ENCODE results near the gene VGLL4.

Gene VGLL4

DNA sequence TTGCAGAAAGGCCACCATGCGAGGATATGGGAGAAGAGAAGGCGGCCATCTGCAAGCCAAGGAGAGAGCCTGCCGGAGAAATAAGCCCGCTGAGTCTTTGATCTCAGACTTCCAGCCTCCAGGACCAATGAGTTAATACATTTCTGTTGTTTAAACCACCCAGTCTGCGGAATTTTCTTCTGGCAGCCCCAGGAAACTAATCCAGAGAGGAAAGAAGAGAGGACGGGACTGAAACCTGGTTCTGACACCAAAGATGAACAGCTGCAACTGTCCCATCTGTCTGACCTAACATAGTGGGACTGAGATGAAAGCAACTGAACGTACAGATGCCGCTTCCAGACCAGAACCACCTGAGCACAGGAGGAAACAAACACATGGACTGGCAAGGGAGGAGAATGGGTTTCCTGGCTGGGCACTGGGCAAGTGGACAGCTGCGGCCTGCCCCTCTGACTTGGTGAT lies 32.3 kb downstream of the VGLL4 start:
- H3K4me3 ChIP-seq (ENCODE audit: control insufficient read depth, low read depth, low read length), result no peak overlapping the region
- DNase-seq (ENCODE audit: low read depth), result no peak
- TF ChIP-seq, protein P1, sequence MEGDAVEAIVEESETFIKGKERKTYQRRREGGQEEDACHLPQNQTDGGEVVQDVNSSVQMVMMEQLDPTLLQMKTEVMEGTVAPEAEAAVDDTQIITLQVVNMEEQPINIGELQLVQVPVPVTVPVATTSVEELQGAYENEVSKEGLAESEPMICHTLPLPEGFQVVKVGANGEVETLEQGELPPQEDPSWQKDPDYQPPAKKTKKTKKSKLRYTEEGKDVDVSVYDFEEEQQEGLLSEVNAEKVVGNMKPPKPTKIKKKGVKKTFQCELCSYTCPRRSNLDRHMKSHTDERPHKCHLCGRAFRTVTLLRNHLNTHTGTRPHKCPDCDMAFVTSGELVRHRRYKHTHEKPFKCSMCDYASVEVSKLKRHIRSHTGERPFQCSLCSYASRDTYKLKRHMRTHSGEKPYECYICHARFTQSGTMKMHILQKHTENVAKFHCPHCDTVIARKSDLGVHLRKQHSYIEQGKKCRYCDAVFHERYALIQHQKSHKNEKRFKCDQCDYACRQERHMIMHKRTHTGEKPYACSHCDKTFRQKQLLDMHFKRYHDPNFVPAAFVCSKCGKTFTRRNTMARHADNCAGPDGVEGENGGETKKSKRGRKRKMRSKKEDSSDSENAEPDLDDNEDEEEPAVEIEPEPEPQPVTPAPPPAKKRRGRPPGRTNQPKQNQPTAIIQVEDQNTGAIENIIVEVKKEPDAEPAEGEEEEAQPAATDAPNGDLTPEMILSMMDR (IDR thresholded peaks at IDR 0.05; ENCODE audit: control insufficient read depth, insufficient read depth, low read depth, low read length, missing control alignments), result no peak

DNA sequence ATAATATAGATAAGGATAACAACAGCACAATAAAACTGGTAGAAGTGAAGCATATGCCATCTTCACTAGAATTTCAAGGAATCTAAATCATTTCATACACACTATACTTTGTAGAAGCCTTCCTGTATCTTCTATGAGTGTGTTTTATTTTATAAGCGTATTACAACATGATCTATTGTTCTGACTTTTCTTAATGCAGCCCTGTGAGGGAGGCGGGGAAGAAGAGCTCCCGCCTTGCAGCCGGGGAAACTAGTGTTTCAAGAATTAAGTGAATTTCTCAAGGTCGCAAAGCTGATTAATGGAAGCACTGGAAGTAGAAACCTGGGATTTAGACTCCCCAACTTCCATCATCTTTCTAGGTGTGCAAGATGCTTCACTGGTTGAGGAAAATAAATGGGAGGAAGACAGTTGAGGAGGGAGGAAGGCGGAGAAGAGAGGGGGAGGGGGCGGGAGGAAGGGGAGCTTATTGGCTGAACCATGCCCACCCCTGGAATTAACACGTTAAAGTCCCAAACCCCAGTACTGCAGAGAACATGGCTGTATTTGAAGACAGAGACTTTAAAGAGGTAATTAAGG lies 32.9 kb downstream of the VGLL4 start:
- no peak overlapping the region for H3K4me3 ChIP-seq (ENCODE audit: control insufficient read depth, low read depth, low read length)
- no peak for DNase-seq (ENCODE audit: low read depth)
- TF ChIP-seq, protein P1 (IDR thresholded peaks at IDR 0.05; ENCODE audit: control insufficient read depth, insufficient read depth, low read depth, low read length, missing control alignments), result no peak

DNA sequence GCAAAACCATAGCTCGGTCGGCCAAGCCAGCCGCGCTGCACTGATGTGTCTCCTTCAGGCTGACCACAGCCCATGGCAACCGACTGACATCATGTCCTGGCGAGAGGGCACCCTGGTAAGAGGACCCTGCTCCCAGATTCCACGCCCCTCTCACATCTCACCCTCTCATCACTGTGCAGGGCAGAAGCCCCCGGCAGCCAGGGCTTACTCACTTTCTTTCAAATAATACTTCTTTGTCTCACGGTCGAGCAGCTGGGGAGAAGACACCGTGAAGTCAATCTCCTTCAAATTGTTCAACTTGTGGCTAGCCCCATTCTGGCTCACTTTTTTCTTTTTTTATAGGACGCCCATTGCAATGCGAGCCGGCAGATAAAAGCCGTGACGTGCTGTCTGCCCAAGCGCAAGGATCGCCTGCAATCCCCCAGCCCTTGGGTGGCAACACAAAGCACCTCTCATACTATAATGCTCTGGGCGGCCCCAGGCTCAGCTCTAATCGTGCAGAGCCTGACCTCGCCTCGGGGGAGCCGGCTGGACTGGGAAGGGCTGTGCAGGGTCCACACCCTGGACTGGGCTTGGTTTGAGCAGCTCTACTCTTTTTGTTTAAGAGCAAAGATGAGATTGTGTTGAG lies 33.6 kb downstream of the VGLL4 start:
- H3K4me3 ChIP-seq (ENCODE audit: control insufficient read depth, low read depth, low read length), result peak overlapping the region; percentile 2
- TF ChIP-seq, protein P1 (IDR thresholded peaks at IDR 0.05; ENCODE audit: control insufficient read depth, insufficient read depth, low read depth, low read length, missing control alignments), result no peak
- peak; percentile 37 for DNase-seq (ENCODE audit: low read depth)

DNA sequence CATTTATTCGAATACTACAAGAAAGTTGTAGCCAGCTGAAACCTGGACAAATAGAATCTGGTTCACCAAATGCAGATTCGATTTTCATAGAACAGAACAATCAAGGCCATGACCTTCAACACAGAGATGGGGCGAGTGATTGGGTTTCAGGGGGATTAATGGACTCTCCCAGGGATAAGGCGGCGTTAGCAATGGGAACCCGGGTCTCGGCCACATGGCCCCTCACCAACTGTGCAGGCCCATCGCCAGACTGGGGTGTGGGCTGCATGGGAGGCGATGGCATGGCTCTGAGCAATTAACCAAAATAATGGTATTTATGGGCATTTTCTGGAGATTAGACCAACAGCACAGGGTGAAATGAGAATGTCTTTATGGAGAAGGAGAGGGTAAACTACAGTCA lies 34.2 kb downstream of the VGLL4 start:
- no peak for DNase-seq (ENCODE audit: low read depth)
- no peak overlapping the region for H3K4me3 ChIP-seq (ENCODE audit: control insufficient read depth, low read depth, low read length)
- TF ChIP-seq, protein P1 (IDR thresholded peaks at IDR 0.05; ENCODE audit: control insufficient read depth, insufficient read depth, low read depth, low read length, missing control alignments), result no peak

DNA sequence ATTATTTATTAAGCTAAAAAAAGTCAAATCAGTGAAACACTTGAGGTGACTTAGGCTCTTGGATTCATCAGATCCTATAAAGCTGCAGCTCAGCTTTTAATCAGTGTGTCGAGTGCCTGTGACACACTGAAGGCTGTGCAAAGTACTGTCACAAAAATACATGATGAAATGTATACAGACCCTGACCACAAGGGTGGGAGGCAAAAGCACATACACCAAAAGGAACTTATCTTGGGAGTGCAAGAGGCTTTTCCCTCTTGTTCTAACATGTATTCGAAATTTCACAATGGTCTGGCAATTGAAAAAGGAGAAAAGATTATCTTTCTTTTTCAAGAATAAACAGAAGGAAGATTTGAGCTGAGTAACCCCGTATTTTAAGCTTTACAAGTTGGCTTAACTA lies 35.9 kb downstream of the VGLL4 start:
- no peak overlapping the region for H3K4me3 ChIP-seq (ENCODE audit: control insufficient read depth, low read depth, low read length)
- TF ChIP-seq, protein P1 (IDR thresholded peaks at IDR 0.05; ENCODE audit: control insufficient read depth, insufficient read depth, low read depth, low read length, missing control alignments), result no peak
- no peak for DNase-seq (ENCODE audit: low read depth)

DNA sequence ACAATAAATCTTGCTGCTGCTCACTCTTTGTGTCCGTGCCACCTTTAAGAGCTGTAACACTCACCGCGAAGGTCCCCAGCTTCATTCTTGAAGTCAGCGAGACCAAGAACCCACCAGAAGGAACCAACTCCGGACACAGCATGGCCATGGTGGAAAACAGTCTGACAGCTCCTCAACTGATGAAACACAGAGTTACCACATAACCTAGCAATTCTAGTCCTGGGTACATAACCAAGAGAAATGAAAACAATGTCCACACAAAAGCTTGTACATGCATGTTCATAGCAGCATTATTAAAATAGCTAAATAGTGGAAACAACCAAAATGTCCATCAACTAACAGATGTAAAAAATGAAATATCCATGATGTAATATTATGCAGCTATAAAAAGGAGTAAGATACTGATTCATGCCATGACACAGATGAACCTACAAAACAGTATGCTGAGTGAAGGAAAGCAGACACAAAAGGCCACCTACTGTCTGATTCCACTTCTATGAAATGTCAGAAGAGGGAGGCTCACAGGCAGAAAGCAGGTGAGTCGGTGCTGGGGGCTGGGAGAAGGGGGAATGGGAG lies 36.8 kb downstream of the VGLL4 start:
- no peak overlapping the region for H3K4me3 ChIP-seq (ENCODE audit: control insufficient read depth, low read depth, low read length)
- TF ChIP-seq, protein P1 (IDR thresholded peaks at IDR 0.05; ENCODE audit: control insufficient read depth, insufficient read depth, low read depth, low read length, missing control alignments), result no peak
- DNase-seq (ENCODE audit: low read depth), result no peak
